ENCODE results near the gene TCEA3. TPM values are rescaled to one million over a fixed set of nuclear protein-coding genes. Genes with fewer than 3 reads are reported as not detected.

The TCEA3 gene
- total and polyA plus RNA-seq, 7 donors = 70.2 to 301 (median 195) TPM

- TF ChIP-seq CTCF (IDR thresholded peaks at IDR 0.05) = no peak
- H3K27ac ChIP-seq = no peak overlapping the region
- H3K36me3 ChIP-seq (ENCODE audit: insufficient read depth in 1 of 2, low read depth in 1 of 2) = peaks cover 0 to 32% of the 10 kb centered on the region in 2 donors
- peak; percentile 83 to 94 for DNase-seq
- WGBS, 3 donors = 39 to 66% (median 54%) methylated on average over 4 of the region's 4 CpGs
- ATAC-seq = peak in 3 of 4 donors; percentile 65 to 73 (median 68)
- no peaks in the 10 kb centered on the region for H3K9me3 ChIP-seq
- intact Hi-C loops (cut with DNase I) = no loop called here
- no peak overlapping the region for H3K4me3 ChIP-seq
- peaks cover 23% of the 10 kb centered on the region for H3K4me1 ChIP-seq
- H3K27me3 ChIP-seq (ENCODE audit: insufficient read depth in 3 of 3, low read length in 2 of 3) = no peaks in the 10 kb centered on the region
Measured at GRCh38 chr1:23449958-23450357, 25.4 kb upstream of the TCEA3 start.

- 63 to 75% (median 63%) methylated on average over 6 of the region's 6 CpGs for WGBS, 3 donors
Measured at GRCh38 chr1:23449306-23449705, 24.8 kb upstream of the TCEA3 start.

GRCh38 chr1:23448846-23449245 lies 24.3 kb upstream of the TCEA3 start:
- Histone ChIP-seq H3K9me3 (no peaks in the 10 kb centered on the region), H3K4me1 (peaks cover 20% of the 10 kb centered on the region), H3K4me3 (no peak overlapping the region), H3K27me3 (ENCODE audit: insufficient read depth in 3 of 3, low read length in 2 of 3) (no peaks in the 10 kb centered on the region), H3K27ac (no peak overlapping the region), H3K36me3 (ENCODE audit: insufficient read depth in 1 of 2, low read depth in 1 of 2) (peaks cover 0 to 25% of the 10 kb centered on the region in 2 donors)
- TF ChIP-seq CTCF (IDR thresholded peaks at IDR 0.05) = no peak
- intact Hi-C loops (cut with DNase I) = no loop called here
- ATAC-seq = no peak
- 89 to 93% (median 92%) methylated on average over 1 of the region's 1 CpG for WGBS, 3 donors
- no peak for DNase-seq

More at GRCh38 chr1:23449306-23449705, 24.8 kb upstream of the TCEA3 start:
- intact Hi-C loops (cut with DNase I) = no loop called here
- no peak for DNase-seq
- no peak overlapping the region for H3K4me3 ChIP-seq
- peaks cover 0 to 26% of the 10 kb centered on the region in 2 donors for H3K36me3 ChIP-seq (ENCODE audit: insufficient read depth in 1 of 2, low read depth in 1 of 2)
- no peaks in the 10 kb centered on the region for H3K27me3 ChIP-seq (ENCODE audit: insufficient read depth in 3 of 3, low read length in 2 of 3)
- H3K9me3 ChIP-seq = no peaks in the 10 kb centered on the region
- no peak overlapping the region for H3K27ac ChIP-seq
- TF ChIP-seq CTCF (IDR thresholded peaks at IDR 0.05) = no peak
- no peak for ATAC-seq
- H3K4me1 ChIP-seq = peaks cover 23% of the 10 kb centered on the region

GRCh38 chr1:23446661-23447310 lies 22.2 kb upstream of the TCEA3 start:
- TF ChIP-seq CTCF (IDR thresholded peaks at IDR 0.05) = no peak
- ATAC-seq (no peak), DNase-seq (no peak)
- Histone ChIP-seq H3K9me3 (no peaks in the 10 kb centered on the region), H3K27me3 (ENCODE audit: insufficient read depth in 3 of 3, low read length in 2 of 3) (no peaks in the 10 kb centered on the region), H3K36me3 (ENCODE audit: insufficient read depth in 1 of 2, low read depth in 1 of 2) (peaks cover 0 to 40% of the 10 kb centered on the region in 2 donors), H3K4me1 (peaks cover 6% of the 10 kb centered on the region), H3K4me3 (no peak overlapping the region), H3K27ac (no peak overlapping the region)
- intact Hi-C loops (cut with DNase I) = no loop called here
- WGBS, 3 donors = 79 to 84% (median 79%) methylated on average over 8 of the region's 8 CpGs

Measured in psoas muscle (tissue), 8 donors.